HCT116 (cell line): Measurements from ENCODE around the gene SCG5. TPM values are rescaled to one million over a fixed set of nuclear protein-coding genes. Genes with fewer than 3 reads are reported as not detected.

ENCODE experiments used
- ATAC-seq: fragments of 200-7000 bp; cut with Tn5 transposase; 2 replicates; pipeline ENCODE4 v1.9.1; 2020; ENCODE audit warnings: mild to moderate bottlenecking, moderate library complexity
- BruUV-seq: library from RNA; stranded (reverse); fragments of 400-500 nt; replicated peaks from 2 replicates; lab custom pipeline; 2021; lab: Mats Ljungman, UMichigan
- CTCF ChIA-PET: fragments of 300-600 bp; sonication (Branson Sonifier 250); formaldehyde crosslinking; loops from one replicate; lab custom pipeline; 2021; ENCODE audit warnings: antibody characterized with exemption; lab: Charles Lee
- POLR2A ChIA-PET: fragments of 300-600, 350-600 bp; sonication (Branson Sonifier 250); formaldehyde crosslinking; loops from one replicate; lab custom pipeline; 2021; ENCODE audit warnings: antibody characterized with exemption; lab: Charles Lee
- RAD21 ChIA-PET, 2 experiments: fragments of 300-600 bp; sonication (Branson Sonifier 250); formaldehyde crosslinking; loops; one replicate each; lab custom pipeline; 2023; ENCODE audit warnings: low total read pairs in 2 of 2; ENCODE audit not compliant: uncharacterized antibody in 2 of 2, unreplicated experiment in 2 of 2, low non-redundant PET in 1 of 2; lab: Charles Lee
- DNase-seq: peaks from one replicate; pipeline ENCODE4 v3.0.0-alpha.2; 2010; ENCODE audit warnings: low read depth, low spot score
- H2AFZ ChIP-seq: fragments of 200-600 bp; shearing (Covaris generic), sonication (generic); 2 replicates; pipeline ENCODE4 v1.6.1; 2017; ENCODE audit warnings: low read depth, mixed run types, mixed read lengths, antibody characterized with exemption, low read length; ENCODE audit not compliant: poor library complexity, severe bottlenecking
- H3K27ac ChIP-seq: 2 replicates; pipeline ENCODE4 v1.5.1; 2012; ENCODE audit warnings: low read depth, low read length
- H3K27me3 ChIP-seq: fragments of 200-600 bp; sonication (generic); 2 replicates; pipeline ENCODE4 v1.6.1; 2016; ENCODE audit warnings: mixed run types, low read length, mixed read lengths; ENCODE audit not compliant: insufficient read depth
- H3K36me3 ChIP-seq, 2 experiments: fragments of 200-500 bp in 1 of 2; fragments of 200-600 bp in 1 of 2; sonication (Bioruptor generic) in 1 of 2; sonication (generic) in 1 of 2; 2 replicates each; pipeline versions ENCODE4 v1.5.1 to v1.6.1; 2014 to 2016; ENCODE audit warnings: low read length in 2 of 2, inconsistent platforms in 1 of 2, mixed read lengths in 1 of 2, mixed run types in 1 of 2; ENCODE audit not compliant: insufficient read depth in 2 of 2, control insufficient read depth in 1 of 2
- H3K4me1 ChIP-seq, 2 experiments: fragments of 200-600 bp in 1 of 2; sonication (generic) in 1 of 2; 2 replicates each; pipeline versions ENCODE4 v1.5.1 to v1.6.1; 2012 to 2017; ENCODE audit warnings: low read length in 2 of 2, inconsistent platforms in 1 of 2, mild to moderate bottlenecking in 1 of 2, mixed read lengths in 1 of 2, mixed run types in 1 of 2, moderate library complexity in 1 of 2; ENCODE audit not compliant: insufficient read depth in 2 of 2, control insufficient read depth in 1 of 2
- H3K4me2 ChIP-seq: fragments of 200-600 bp; sonication (generic); 2 replicates; pipeline ENCODE4 v1.6.1; 2017; ENCODE audit warnings: mixed run types, low read length, mixed read lengths
- H3K4me3 ChIP-seq, 2 experiments: fragments of 200-600 bp in 1 of 2; sonication (generic) in 1 of 2; replicated peaks in 1 of 2; 2 replicates each; pipeline ENCODE4 v1.5.1; 2011 to 2016; ENCODE audit warnings: low read length in 2 of 2, control low read depth in 1 of 2, low read depth in 1 of 2, mild to moderate bottlenecking in 1 of 2, mixed read lengths in 1 of 2, mixed run types in 1 of 2
- H3K79me2 ChIP-seq: fragments of 200-600 bp; sonication (generic); 2 replicates; pipeline ENCODE4 v1.6.1; 2017; ENCODE audit warnings: mild to moderate bottlenecking, mixed run types, low read length, moderate library complexity, mixed read lengths; ENCODE audit not compliant: insufficient read depth
- H3K9ac ChIP-seq: fragments of 200-600 bp; sonication (generic); 2 replicates; pipeline ENCODE4 v1.6.1; 2016; ENCODE audit warnings: low read length, mixed read lengths
- H3K9me2 ChIP-seq: fragments of 200-600 bp; sonication (generic), shearing (Covaris generic); 2 replicates; pipeline ENCODE4 v1.6.1; 2017; ENCODE audit warnings: mixed run types, mild to moderate bottlenecking, moderate library complexity; ENCODE audit not compliant: insufficient read depth
- H3K9me3 ChIP-seq, 2 experiments: fragments of 200-500 bp in 1 of 2; fragments of 200-600 bp in 1 of 2; sonication (Bioruptor generic) in 1 of 2; sonication (generic) in 1 of 2; 2 replicates each; pipeline ENCODE4 v1.6.1; 2014 to 2017; ENCODE audit warnings: low read length in 2 of 2, mixed read lengths in 2 of 2, inconsistent platforms in 1 of 2, low read depth in 1 of 2, mild to moderate bottlenecking in 1 of 2, mixed run types in 1 of 2, moderate library complexity in 1 of 2; ENCODE audit not compliant: control insufficient read depth in 1 of 2, insufficient read depth in 1 of 2
- H4K20me1 ChIP-seq: fragments of 200-600 bp; sonication (generic), shearing (Covaris generic); 2 replicates; pipeline ENCODE4 v1.6.1; 2017; ENCODE audit warnings: mixed run types, mild to moderate bottlenecking, moderate library complexity; ENCODE audit not compliant: insufficient read depth
- CEBPB ChIP-seq: IDR thresholded peaks from 2 replicates; pipeline ENCODE4 v1.6.1; 2012; ENCODE audit warnings: low read depth
- EGR1 ChIP-seq: IDR thresholded peaks from 2 replicates; pipeline ENCODE4 v1.6.1; 2012; ENCODE audit warnings: low read depth
- ELF1 ChIP-seq: IDR thresholded peaks from 2 replicates; pipeline ENCODE4 v1.6.1; 2012; ENCODE audit warnings: low read depth, borderline replicate concordance
- FOSL1 ChIP-seq: IDR thresholded peaks from 2 replicates; pipeline ENCODE4 v1.6.1; 2012; ENCODE audit warnings: low read depth
- JUND ChIP-seq: IDR thresholded peaks from 2 replicates; pipeline ENCODE4 v1.6.1; 2012
- POLR2A ChIP-seq: IDR thresholded peaks from 2 replicates; pipeline ENCODE4 v1.7.0; 2011; ENCODE audit warnings: borderline replicate concordance; ENCODE audit not compliant: insufficient read depth, insufficient read length; ENCODE audit errors: extremely low read depth
- POLR2AphosphoS5 ChIP-seq: IDR thresholded peaks from 2 replicates; pipeline ENCODE4 v1.6.1; 2011; ENCODE audit warnings: mild to moderate bottlenecking, low read depth, low read length, moderate library complexity
- SIN3A ChIP-seq: IDR thresholded peaks from 2 replicates; pipeline ENCODE4 v1.6.1; 2012; ENCODE audit warnings: low read depth
- SRF ChIP-seq: IDR thresholded peaks from 2 replicates; pipeline ENCODE4 v1.6.1; 2012; ENCODE audit warnings: low read depth
- TCF7L2 ChIP-seq: IDR thresholded peaks from 2 replicates; pipeline ENCODE4 v1.7.0; 2011; ENCODE audit warnings: borderline replicate concordance, inconsistent platforms; ENCODE audit not compliant: insufficient read depth, insufficient read length; ENCODE audit errors: extremely low read depth
- ZFX ChIP-seq: fragments of 450-650 bp; IDR thresholded peaks from 2 replicates; pipeline ENCODE4 v1.6.1; 2017
- intact Hi-C: fragments of 100-400 bp; cut with micrococcal nuclease; formaldehyde crosslinking; loops from 2 replicates; pipeline ENCODE4 v1.10.0; 2022
- total RNA-seq: library from RNA; stranded (reverse); gene quantifications from one replicate; pipeline ENCODE4 v1.2.1, GENCODE V29; 2021; ENCODE audit not compliant: unreplicated experiment
- TF ChIP-seq, protein P1 (sequence below): IDR thresholded peaks from 2 replicates; pipeline ENCODE4 v1.6.1; 2012
- TF ChIP-seq, protein P2 (sequence below): IDR thresholded peaks from 2 replicates; pipeline ENCODE4 v1.6.1; 2012
- TF ChIP-seq, protein P3 (sequence below): IDR thresholded peaks from 2 replicates; pipeline ENCODE4 v1.6.1; 2011; ENCODE audit warnings: mild to moderate bottlenecking, low read length, moderate library complexity; ENCODE audit not compliant: insufficient replicate concordance; ENCODE audit errors: extremely low read depth
- TF ChIP-seq, protein P4 (sequence below): IDR thresholded peaks from 2 replicates; pipeline ENCODE4 v1.6.1; 2012; ENCODE audit warnings: low read depth

SCG5 gene
- total RNA-seq, 1 experiment from 2014 or later, result 1.7 TPM

DNA sequence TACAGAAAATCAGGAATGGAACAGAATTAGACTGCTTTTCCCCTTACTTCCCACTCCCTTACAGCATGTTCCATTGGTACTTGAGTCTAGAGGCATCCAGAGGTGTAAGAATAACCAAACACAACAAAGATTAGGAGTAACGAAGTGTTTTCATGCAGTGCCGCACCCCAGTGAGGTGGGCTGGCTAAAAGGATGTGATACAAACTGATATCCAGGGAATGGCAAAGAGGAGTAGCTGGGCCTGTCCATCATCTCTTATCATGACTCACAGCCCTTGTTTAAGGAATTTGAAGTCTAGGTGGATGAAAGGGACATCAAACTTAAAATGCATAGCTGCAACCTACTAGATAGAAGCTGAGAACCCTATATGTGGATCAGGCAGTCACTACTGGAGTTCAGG lies 16.4 kb downstream of the SCG5 start:
- ChIA-PET POLR2A (interaction anchor here (0.6 kb wide), 1 partner anchor 278 kb away, joined by 3 read pairs; no protein-coding TSS in a partner anchor), RAD21 (no interaction called here), CTCF (interaction anchor here (3.6 kb wide), 1 partner anchor 8 kb away, joined by 15 read pairs; no protein-coding TSS in a partner anchor)
- DNase-seq, result no peak
- TF ChIP-seq, protein P1, sequence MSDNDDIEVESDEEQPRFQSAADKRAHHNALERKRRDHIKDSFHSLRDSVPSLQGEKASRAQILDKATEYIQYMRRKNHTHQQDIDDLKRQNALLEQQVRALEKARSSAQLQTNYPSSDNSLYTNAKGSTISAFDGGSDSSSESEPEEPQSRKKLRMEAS, result no peak
- TF ChIP-seq ZFX (no peak), POLR2A (no peak), CEBPB (no peak), SRF (no peak), TCF7L2 (no peak), ELF1 (no peak), EGR1 (no peak), SIN3A (no peak), JUND (no peak), FOSL1 (no peak), POLR2AphosphoS5 (no peak)
- TF ChIP-seq, protein P2, sequence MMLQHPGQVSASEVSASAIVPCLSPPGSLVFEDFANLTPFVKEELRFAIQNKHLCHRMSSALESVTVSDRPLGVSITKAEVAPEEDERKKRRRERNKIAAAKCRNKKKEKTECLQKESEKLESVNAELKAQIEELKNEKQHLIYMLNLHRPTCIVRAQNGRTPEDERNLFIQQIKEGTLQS, result no peak
- TF ChIP-seq, protein P3, sequence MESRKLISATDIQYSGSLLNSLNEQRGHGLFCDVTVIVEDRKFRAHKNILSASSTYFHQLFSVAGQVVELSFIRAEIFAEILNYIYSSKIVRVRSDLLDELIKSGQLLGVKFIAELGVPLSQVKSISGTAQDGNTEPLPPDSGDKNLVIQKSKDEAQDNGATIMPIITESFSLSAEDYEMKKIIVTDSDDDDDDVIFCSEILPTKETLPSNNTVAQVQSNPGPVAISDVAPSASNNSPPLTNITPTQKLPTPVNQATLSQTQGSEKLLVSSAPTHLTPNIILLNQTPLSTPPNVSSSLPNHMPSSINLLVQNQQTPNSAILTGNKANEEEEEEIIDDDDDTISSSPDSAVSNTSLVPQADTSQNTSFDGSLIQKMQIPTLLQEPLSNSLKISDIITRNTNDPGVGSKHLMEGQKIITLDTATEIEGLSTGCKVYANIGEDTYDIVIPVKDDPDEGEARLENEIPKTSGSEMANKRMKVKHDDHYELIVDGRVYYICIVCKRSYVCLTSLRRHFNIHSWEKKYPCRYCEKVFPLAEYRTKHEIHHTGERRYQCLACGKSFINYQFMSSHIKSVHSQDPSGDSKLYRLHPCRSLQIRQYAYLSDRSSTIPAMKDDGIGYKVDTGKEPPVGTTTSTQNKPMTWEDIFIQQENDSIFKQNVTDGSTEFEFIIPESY, result no peak
- TF ChIP-seq, protein P4, sequence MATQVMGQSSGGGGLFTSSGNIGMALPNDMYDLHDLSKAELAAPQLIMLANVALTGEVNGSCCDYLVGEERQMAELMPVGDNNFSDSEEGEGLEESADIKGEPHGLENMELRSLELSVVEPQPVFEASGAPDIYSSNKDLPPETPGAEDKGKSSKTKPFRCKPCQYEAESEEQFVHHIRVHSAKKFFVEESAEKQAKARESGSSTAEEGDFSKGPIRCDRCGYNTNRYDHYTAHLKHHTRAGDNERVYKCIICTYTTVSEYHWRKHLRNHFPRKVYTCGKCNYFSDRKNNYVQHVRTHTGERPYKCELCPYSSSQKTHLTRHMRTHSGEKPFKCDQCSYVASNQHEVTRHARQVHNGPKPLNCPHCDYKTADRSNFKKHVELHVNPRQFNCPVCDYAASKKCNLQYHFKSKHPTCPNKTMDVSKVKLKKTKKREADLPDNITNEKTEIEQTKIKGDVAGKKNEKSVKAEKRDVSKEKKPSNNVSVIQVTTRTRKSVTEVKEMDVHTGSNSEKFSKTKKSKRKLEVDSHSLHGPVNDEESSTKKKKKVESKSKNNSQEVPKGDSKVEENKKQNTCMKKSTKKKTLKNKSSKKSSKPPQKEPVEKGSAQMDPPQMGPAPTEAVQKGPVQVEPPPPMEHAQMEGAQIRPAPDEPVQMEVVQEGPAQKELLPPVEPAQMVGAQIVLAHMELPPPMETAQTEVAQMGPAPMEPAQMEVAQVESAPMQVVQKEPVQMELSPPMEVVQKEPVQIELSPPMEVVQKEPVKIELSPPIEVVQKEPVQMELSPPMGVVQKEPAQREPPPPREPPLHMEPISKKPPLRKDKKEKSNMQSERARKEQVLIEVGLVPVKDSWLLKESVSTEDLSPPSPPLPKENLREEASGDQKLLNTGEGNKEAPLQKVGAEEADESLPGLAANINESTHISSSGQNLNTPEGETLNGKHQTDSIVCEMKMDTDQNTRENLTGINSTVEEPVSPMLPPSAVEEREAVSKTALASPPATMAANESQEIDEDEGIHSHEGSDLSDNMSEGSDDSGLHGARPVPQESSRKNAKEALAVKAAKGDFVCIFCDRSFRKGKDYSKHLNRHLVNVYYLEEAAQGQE, result no peak
- no TSS peak for BruUV-seq
- H3K36me3 ChIP-seq, result peaks cover 0 to 4% of the 10 kb centered on the region in 2 experiments; a peak in 2 of 4 replicates
- H2AFZ ChIP-seq, result no peak overlapping the region
- intact Hi-C loops, result no loop called here
- H4K20me1 ChIP-seq, result no peaks in the 10 kb centered on the region
- no peak overlapping the region for H3K27ac ChIP-seq
- H3K4me3 ChIP-seq, result no peak overlapping the region
- no peaks in the 10 kb centered on the region for H3K79me2 ChIP-seq
- no peaks in the 10 kb centered on the region for H3K9me2 ChIP-seq
- H3K27me3 ChIP-seq, result no peaks in the 10 kb centered on the region
- H3K4me1 ChIP-seq, result no peaks in the 10 kb centered on the region
- no peaks in the 10 kb centered on the region for H3K9me3 ChIP-seq
- H3K9ac ChIP-seq, result no peak overlapping the region
- H3K4me2 ChIP-seq, result no peak overlapping the region
- ATAC-seq, result no peak
